GM19025 (cell line): ENCODE results near the gene CACNA2D4.
"Not testable (repeated sequence)": the region's sequence is repeated elsewhere in the genome, so short reads cannot be mapped to it uniquely, and the experiment has no call there.

Experiments used
- ATAC-seq: cut with Tn5 transposase; IDR thresholded peaks from one replicate; pipeline ENCODE4 v1.9.1; 2021; ENCODE audit warnings: mild to moderate bottlenecking, low read depth, moderate library complexity; ENCODE audit not compliant: unreplicated experiment

The CACNA2D4 gene

GRCh38 chr12:1821805-1822204 lies 96.6 kb downstream of the CACNA2D4 start:
- ATAC-seq = no peak

- no peak for ATAC-seq
Measured at GRCh38 chr12:1820896-1821291, 97.6 kb downstream of the CACNA2D4 start.

GRCh38 chr12:1820191-1820895 lies 98.1 kb downstream of the CACNA2D4 start, which contains the start of gene LRTM2:
Gene LRTM2, plus strand, starts transcription at chr12:1820565. Its CDS starts 7,584 bp downstream, at chr12:1828149.
- ATAC-seq = no peak

- ATAC-seq = no peak
Measured at GRCh38 chr12:1819571-1819970, 98.9 kb downstream of the CACNA2D4 start.

- ATAC-seq = no peak
Measured at GRCh38 chr12:1819050-1819449, 99.4 kb downstream of the CACNA2D4 start.

- ATAC-seq = not testable (repeated sequence)
Measured at GRCh38 chr12:1817928-1818327, 100.5 kb downstream of the CACNA2D4 start.

GRCh38 chr12:1816730-1817348 lies 101.6 kb downstream of the CACNA2D4 start:
- ATAC-seq = no peak

- ATAC-seq = no peak
Measured at GRCh38 chr12:1815814-1816729, 102.4 kb downstream of the CACNA2D4 start.

GRCh38 chr12:1815108-1815507 lies 103.3 kb downstream of the CACNA2D4 start:
- no peak for ATAC-seq

- ATAC-seq = no peak
Measured at GRCh38 chr12:1814266-1814665, 104.2 kb downstream of the CACNA2D4 start.

- no peak for ATAC-seq
Measured at GRCh38 chr12:1812650-1813302, 105.7 kb downstream of the CACNA2D4 start.

GRCh38 chr12:1811948-1812291 lies 106.5 kb downstream of the CACNA2D4 start:
- ATAC-seq = no peak

- no peak for ATAC-seq
Measured at GRCh38 chr12:1811281-1811947, 107.0 kb downstream of the CACNA2D4 start.

- ATAC-seq = no peak
Measured at GRCh38 chr12:1810931-1811280, 107.5 kb downstream of the CACNA2D4 start.

GRCh38 chr12:1810201-1810930 lies 108.1 kb downstream of the CACNA2D4 start:
- ATAC-seq = no peak

GRCh38 chr12:1809591-1810190 lies 108.8 kb downstream of the CACNA2D4 start:
- no peak for ATAC-seq

GRCh38 chr12:1808798-1809480 lies 109.5 kb downstream of the CACNA2D4 start:
- ATAC-seq = no peak

- no peak for ATAC-seq
Measured at GRCh38 chr12:1808036-1808797, 110.2 kb downstream of the CACNA2D4 start.
